PFSK-1 (cell line): Measurements from ENCODE around the gene CLEC16A.

Experiments
- FOXP2 ChIP-seq: optimal IDR thresholded peaks from 2 replicates; pipeline ENCODE3; 2011; ENCODE audit warnings: borderline replicate concordance, control low read depth, inconsistent platforms; ENCODE audit not compliant: insufficient read depth; ENCODE audit errors: extremely low read length, extremely low read depth
- POLR2AphosphoS5 ChIP-seq: IDR thresholded peaks from 2 replicates; pipeline ENCODE4 v1.6.1; 2012; ENCODE audit warnings: low read depth, mild to moderate bottlenecking, control low read depth, low read length, moderate library complexity
- SIN3A ChIP-seq: IDR thresholded peaks from 2 replicates; pipeline ENCODE4 v1.6.1; 2012; ENCODE audit warnings: mild to moderate bottlenecking, low read length, moderate library complexity, borderline replicate concordance; ENCODE audit not compliant: insufficient read depth
- TAF1 ChIP-seq: IDR thresholded peaks from 2 replicates; pipeline ENCODE4 v1.6.1; 2012; ENCODE audit warnings: low read length, control low read depth, borderline replicate concordance; ENCODE audit not compliant: insufficient read depth
- TF ChIP-seq, protein P1 (sequence below), 2 experiments: IDR thresholded peaks; 2 replicates each; pipeline versions ENCODE4 v1.6.1 to v1.8.0; 2011 to 2012; ENCODE audit warnings: low read depth in 2 of 2, low read length in 2 of 2, control low read depth in 1 of 2, inconsistent platforms in 1 of 2, mild to moderate bottlenecking in 1 of 2, moderate library complexity in 1 of 2; ENCODE audit not compliant: insufficient read depth in 1 of 2

The CLEC16A gene

GRCh38 chr16:10999300-10999699 is 54.9 kb downstream of the CLEC16A start:
- TF ChIP-seq FOXP2 (no peak), SIN3A (no peak), TAF1 (no peak), POLR2AphosphoS5 (no peak)
- TF ChIP-seq, protein P1, sequence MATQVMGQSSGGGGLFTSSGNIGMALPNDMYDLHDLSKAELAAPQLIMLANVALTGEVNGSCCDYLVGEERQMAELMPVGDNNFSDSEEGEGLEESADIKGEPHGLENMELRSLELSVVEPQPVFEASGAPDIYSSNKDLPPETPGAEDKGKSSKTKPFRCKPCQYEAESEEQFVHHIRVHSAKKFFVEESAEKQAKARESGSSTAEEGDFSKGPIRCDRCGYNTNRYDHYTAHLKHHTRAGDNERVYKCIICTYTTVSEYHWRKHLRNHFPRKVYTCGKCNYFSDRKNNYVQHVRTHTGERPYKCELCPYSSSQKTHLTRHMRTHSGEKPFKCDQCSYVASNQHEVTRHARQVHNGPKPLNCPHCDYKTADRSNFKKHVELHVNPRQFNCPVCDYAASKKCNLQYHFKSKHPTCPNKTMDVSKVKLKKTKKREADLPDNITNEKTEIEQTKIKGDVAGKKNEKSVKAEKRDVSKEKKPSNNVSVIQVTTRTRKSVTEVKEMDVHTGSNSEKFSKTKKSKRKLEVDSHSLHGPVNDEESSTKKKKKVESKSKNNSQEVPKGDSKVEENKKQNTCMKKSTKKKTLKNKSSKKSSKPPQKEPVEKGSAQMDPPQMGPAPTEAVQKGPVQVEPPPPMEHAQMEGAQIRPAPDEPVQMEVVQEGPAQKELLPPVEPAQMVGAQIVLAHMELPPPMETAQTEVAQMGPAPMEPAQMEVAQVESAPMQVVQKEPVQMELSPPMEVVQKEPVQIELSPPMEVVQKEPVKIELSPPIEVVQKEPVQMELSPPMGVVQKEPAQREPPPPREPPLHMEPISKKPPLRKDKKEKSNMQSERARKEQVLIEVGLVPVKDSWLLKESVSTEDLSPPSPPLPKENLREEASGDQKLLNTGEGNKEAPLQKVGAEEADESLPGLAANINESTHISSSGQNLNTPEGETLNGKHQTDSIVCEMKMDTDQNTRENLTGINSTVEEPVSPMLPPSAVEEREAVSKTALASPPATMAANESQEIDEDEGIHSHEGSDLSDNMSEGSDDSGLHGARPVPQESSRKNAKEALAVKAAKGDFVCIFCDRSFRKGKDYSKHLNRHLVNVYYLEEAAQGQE (IDR thresholded peaks at IDR 0.05; ENCODE audit: insufficient read depth in 1 of 2, low read depth in 2 of 2, low read length in 2 of 2): no peak

- TF ChIP-seq FOXP2 (no peak), TAF1 (no peak), SIN3A (no peak), POLR2AphosphoS5 (no peak)
- TF ChIP-seq, protein P1 (IDR thresholded peaks at IDR 0.05; ENCODE audit: insufficient read depth in 1 of 2, low read depth in 2 of 2, low read length in 2 of 2): no peak
These were observed 57.2 kb downstream of the CLEC16A start for GRCh38 chr16:11001611-11002010.

DNA sequence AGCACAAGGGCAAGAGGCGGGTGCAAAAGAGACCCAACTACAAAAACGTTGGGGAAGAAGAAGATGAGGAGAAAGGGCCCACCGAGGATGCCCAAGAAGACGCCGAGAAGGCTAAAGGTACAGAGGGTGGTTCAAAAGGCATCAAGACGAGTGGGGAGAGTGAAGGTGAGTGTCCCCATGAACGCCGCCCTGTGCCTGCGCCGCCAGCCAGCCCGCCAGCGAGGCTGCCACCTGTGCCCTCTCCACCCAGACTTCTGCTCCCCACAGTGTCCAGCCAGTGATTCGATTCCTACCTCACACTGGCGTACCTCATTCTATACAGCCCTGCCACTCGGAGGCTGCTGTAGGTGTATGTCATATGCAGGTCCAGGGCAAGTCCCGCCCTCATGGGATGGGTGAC is 58.8 kb downstream of the CLEC16A start:
- TF ChIP-seq TAF1: no peak
- TF ChIP-seq POLR2AphosphoS5: no peak
- TF ChIP-seq SIN3A: no peak
- no peak for TF ChIP-seq FOXP2
- TF ChIP-seq, protein P1 (IDR thresholded peaks at IDR 0.05; ENCODE audit: insufficient read depth in 1 of 2, low read depth in 2 of 2, low read length in 2 of 2): no peak

GRCh38 chr16:11004351-11004750 is 60.0 kb downstream of the CLEC16A start:
- TF ChIP-seq TAF1 (no peak), POLR2AphosphoS5 (no peak), FOXP2 (no peak), SIN3A (no peak)
- TF ChIP-seq, protein P1 (IDR thresholded peaks at IDR 0.05; ENCODE audit: insufficient read depth in 1 of 2, low read depth in 2 of 2, low read length in 2 of 2): no peak

GRCh38 chr16:11004973-11005610 is 60.7 kb downstream of the CLEC16A start:
- TF ChIP-seq POLR2AphosphoS5: no peak
- no peak for TF ChIP-seq FOXP2
- TF ChIP-seq, protein P1 (IDR thresholded peaks at IDR 0.05; ENCODE audit: insufficient read depth in 1 of 2, low read depth in 2 of 2, low read length in 2 of 2): no peak
- TF ChIP-seq SIN3A: no peak
- TF ChIP-seq TAF1: no peak
